Fibroblast of lung (primary cell): ENCODE measurements around the gene IL17RD. TPM values are rescaled to one million over a fixed set of nuclear protein-coding genes. Genes with fewer than 3 reads are reported as not detected.

ENCODE experiments used
- DNase-seq, 2 donors: peaks; one replicate each; pipeline versions ENCODE4 v3.0.0 to v3.0.0-alpha.2; 2010; ENCODE audit warnings: low read depth in 2 of 2
- H2AFZ ChIP-seq: 2 replicates; pipeline ENCODE4 v1.5.1; 2012; ENCODE audit warnings: low read length, control low read depth, inconsistent platforms
- H3K27ac ChIP-seq: 2 replicates; pipeline ENCODE4 v1.5.1; 2011; ENCODE audit warnings: low read length, control low read depth; ENCODE audit not compliant: insufficient read depth
- H3K27me3 ChIP-seq: 2 replicates; pipeline ENCODE4 v1.5.1; 2011; ENCODE audit warnings: mild to moderate bottlenecking, low read length; ENCODE audit not compliant: control insufficient read depth, insufficient read depth
- H3K36me3 ChIP-seq: 2 replicates; pipeline ENCODE4 v1.5.1; 2011; ENCODE audit warnings: low read length; ENCODE audit not compliant: control insufficient read depth, insufficient read depth
- H3K4me1 ChIP-seq: 2 replicates; pipeline ENCODE4 v1.5.1; 2011; ENCODE audit warnings: low read length; ENCODE audit not compliant: control insufficient read depth, insufficient read depth; ENCODE audit errors: extremely low read depth
- H3K4me2 ChIP-seq: 2 replicates; pipeline ENCODE4 v1.5.1; 2011; ENCODE audit warnings: low read length, control low read depth; ENCODE audit not compliant: insufficient read depth; ENCODE audit errors: extremely low read depth
- H3K4me3 ChIP-seq, 4 experiments: fragments of 200-600 bp in 1 of 4; sonication (generic) in 1 of 4; replicated peaks in 1 of 4; 2 replicates each; pipeline ENCODE4 v1.5.1; 2011 to 2016; ENCODE audit warnings: low read length in 4 of 4, low read depth in 3 of 4, mild to moderate bottlenecking in 3 of 4, control low read depth in 2 of 4, inconsistent platforms in 1 of 4, mixed read lengths in 1 of 4; ENCODE audit not compliant: insufficient read depth in 1 of 4; ENCODE audit errors: control extremely low read depth in 1 of 4
- H3K79me2 ChIP-seq: 2 replicates; pipeline ENCODE4 v1.5.1; 2012; ENCODE audit warnings: mild to moderate bottlenecking, low read length, inconsistent platforms; ENCODE audit not compliant: control insufficient read depth, insufficient read depth
- H3K9ac ChIP-seq: 2 replicates; pipeline ENCODE4 v1.5.1; 2011; ENCODE audit warnings: mild to moderate bottlenecking, low read length, control low read depth; ENCODE audit not compliant: insufficient read depth
- H3K9me3 ChIP-seq: 2 replicates; pipeline ENCODE4 v1.5.1; 2012; ENCODE audit warnings: low read depth, low read length; ENCODE audit not compliant: control insufficient read depth, insufficient read depth
- H4K20me1 ChIP-seq: 2 replicates; pipeline ENCODE4 v1.5.1; 2011; ENCODE audit warnings: low read length; ENCODE audit not compliant: control insufficient read depth, insufficient read depth; ENCODE audit errors: extremely low read depth
- CTCF ChIP-seq, 2 donors: IDR thresholded peaks in 1 of 2; conservative IDR thresholded peaks in 1 of 2; 1 replicate in 1 of 2; 2 replicates in 1 of 2; pipeline ENCODE4 v1.5.1; 2011 to 2012; ENCODE audit warnings: low read length in 2 of 2, control low read depth in 1 of 2, inconsistent platforms in 1 of 2, low read depth in 1 of 2, mild to moderate bottlenecking in 1 of 2
- EZH2 ChIP-seq: IDR thresholded peaks from 2 replicates; pipeline ENCODE4 v1.5.1; 2012; ENCODE audit warnings: low read length, control low read depth, mild to moderate bottlenecking; ENCODE audit errors: missing control alignments
- polyA plus RNA-seq, 2 donors: library from polyadenylated mRNA; depleted of rRNA in 1 of 2; stranded (reverse) in 1 of 2; unstranded in 1 of 2; fragments of >200 nt; gene quantifications; 2 replicates each; pipeline ENCODE4 v1.2.1, GENCODE V29; 2011 to 2012; ENCODE audit warnings: missing spikeins in 1 of 2
- total RNA-seq: library from RNA; depleted of rRNA; stranded (reverse); fragments of >200 nt; gene quantifications from 2 replicates; pipeline ENCODE4 v1.2.1, GENCODE V29; 2014

The IL17RD gene
- total and polyA plus RNA-seq, 2 donors (not counting 1 experiment from before 2014, with no cell fraction given): 0.60 to 1.8 TPM

- Histone ChIP-seq H2AFZ (no peak overlapping the region), H3K36me3 (no peaks in the 10 kb centered on the region)
Observed at GRCh38 chr3:57194641-57195040, 29.5 kb upstream of the IL17RD start.

GRCh38 chr3:57192028-57192427, 26.9 kb upstream of the IL17RD start:
- H3K27ac ChIP-seq: no peak overlapping the region
- no peaks in the 10 kb centered on the region for H4K20me1 ChIP-seq
- no peaks in the 10 kb centered on the region for H3K4me1 ChIP-seq
- no peak for DNase-seq
- H3K4me3 ChIP-seq: no peak overlapping the region
- peaks cover 5% of the 10 kb centered on the region for H3K27me3 ChIP-seq
- no peaks in the 10 kb centered on the region for H3K79me2 ChIP-seq
- no peaks in the 10 kb centered on the region for H3K9me3 ChIP-seq
- no peak for TF ChIP-seq CTCF (conservative IDR thresholded peaks at IDR 0.05 in 1 of 2, IDR thresholded peaks at IDR 0.05 in 1 of 2; ENCODE audit: low read depth in 1 of 2, low read length in 2 of 2)
- no peak overlapping the region for H3K4me2 ChIP-seq
- no peaks in the 10 kb centered on the region for H3K36me3 ChIP-seq
- no peak overlapping the region for H3K9ac ChIP-seq
- no peak overlapping the region for H2AFZ ChIP-seq

More at GRCh38 chr3:57194641-57195040, 29.5 kb upstream of the IL17RD start:
- Histone ChIP-seq H3K4me3 (no peak overlapping the region), H4K20me1 (no peaks in the 10 kb centered on the region), H3K4me2 (no peak overlapping the region), H3K27ac (no peak overlapping the region), H3K4me1 (no peaks in the 10 kb centered on the region), H3K9me3 (no peaks in the 10 kb centered on the region), H3K27me3 (peaks cover 5% of the 10 kb centered on the region), H3K9ac (no peak overlapping the region), H3K79me2 (no peaks in the 10 kb centered on the region)
- no peak for DNase-seq
- TF ChIP-seq EZH2 (no peak), CTCF (conservative IDR thresholded peaks at IDR 0.05 in 1 of 2, IDR thresholded peaks at IDR 0.05 in 1 of 2; ENCODE audit: low read depth in 1 of 2, low read length in 2 of 2) (no peak)

DNA sequence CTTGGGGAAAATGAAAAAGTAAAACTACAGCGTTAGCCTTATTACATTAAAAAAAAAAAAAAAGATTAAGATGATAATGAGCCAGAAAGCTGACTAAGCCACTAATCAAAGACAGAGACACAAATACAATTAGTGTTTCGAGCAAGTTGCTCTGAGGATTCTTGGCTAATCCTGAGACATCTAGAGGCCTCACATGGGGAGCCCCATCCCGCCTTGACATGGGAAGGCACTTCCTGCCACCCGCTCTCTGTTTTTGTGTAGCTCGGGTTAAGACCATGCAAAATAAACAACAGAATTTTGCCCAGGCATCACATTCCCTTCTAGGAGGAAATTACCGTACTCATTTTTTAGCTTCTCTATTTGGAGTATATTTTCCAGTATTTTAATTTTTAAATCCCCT, 19.4 kb upstream of the IL17RD start:
- H3K9me3 ChIP-seq: no peaks in the 10 kb centered on the region
- H3K4me3 ChIP-seq: no peak overlapping the region
- no peaks in the 10 kb centered on the region for H4K20me1 ChIP-seq
- H3K79me2 ChIP-seq: no peaks in the 10 kb centered on the region
- H3K27ac ChIP-seq: no peak overlapping the region
- H3K36me3 ChIP-seq: no peaks in the 10 kb centered on the region
- no peak overlapping the region for H2AFZ ChIP-seq
- H3K27me3 ChIP-seq: no peaks in the 10 kb centered on the region
- no peak for DNase-seq
- H3K4me1 ChIP-seq: no peaks in the 10 kb centered on the region
- H3K9ac ChIP-seq: no peak overlapping the region
- no peak for TF ChIP-seq CTCF (conservative IDR thresholded peaks at IDR 0.05 in 1 of 2, IDR thresholded peaks at IDR 0.05 in 1 of 2; ENCODE audit: low read depth in 1 of 2, low read length in 2 of 2)
- no peak overlapping the region for H3K4me2 ChIP-seq
